Astrocyte (in vitro differentiated cells and primary cell): ENCODE data around the gene FNDC5.

Experiments used
- EZH2 ChIP-seq: IDR thresholded peaks from 2 replicates; pipeline ENCODE4 v1.6.1; 2012; ENCODE audit warnings: mild to moderate bottlenecking, low read length, inconsistent platforms; ENCODE audit not compliant: insufficient read depth
- TF ChIP-seq, protein P1 (sequence below): IDR thresholded peaks from 2 replicates; pipeline ENCODE4 v1.5.1; 2011; ENCODE audit warnings: low read depth, mild to moderate bottlenecking, inconsistent platforms, low read length, moderate library complexity; ENCODE audit not compliant: insufficient read depth

DNA sequence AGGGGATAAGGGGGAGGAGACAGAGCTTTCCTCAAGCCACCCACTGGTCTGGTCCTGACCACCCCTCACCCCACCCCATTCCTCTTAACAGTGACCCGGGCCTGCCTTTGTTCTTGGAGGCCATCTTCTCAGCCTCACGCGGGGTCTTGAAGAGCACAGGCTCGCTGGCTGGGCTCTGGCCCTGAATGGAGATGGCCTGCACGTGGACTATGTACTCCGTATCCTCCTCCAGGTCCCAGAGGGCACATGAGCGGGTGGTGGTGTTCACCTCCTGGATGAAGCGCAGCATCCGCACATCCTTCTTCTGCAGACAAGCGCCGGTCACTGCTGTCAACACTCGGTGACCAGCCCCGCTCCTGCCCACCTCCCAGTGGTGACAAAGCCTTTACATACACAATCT, 2.6 kb downstream of the FNDC5 start:
- TF ChIP-seq, protein P1, sequence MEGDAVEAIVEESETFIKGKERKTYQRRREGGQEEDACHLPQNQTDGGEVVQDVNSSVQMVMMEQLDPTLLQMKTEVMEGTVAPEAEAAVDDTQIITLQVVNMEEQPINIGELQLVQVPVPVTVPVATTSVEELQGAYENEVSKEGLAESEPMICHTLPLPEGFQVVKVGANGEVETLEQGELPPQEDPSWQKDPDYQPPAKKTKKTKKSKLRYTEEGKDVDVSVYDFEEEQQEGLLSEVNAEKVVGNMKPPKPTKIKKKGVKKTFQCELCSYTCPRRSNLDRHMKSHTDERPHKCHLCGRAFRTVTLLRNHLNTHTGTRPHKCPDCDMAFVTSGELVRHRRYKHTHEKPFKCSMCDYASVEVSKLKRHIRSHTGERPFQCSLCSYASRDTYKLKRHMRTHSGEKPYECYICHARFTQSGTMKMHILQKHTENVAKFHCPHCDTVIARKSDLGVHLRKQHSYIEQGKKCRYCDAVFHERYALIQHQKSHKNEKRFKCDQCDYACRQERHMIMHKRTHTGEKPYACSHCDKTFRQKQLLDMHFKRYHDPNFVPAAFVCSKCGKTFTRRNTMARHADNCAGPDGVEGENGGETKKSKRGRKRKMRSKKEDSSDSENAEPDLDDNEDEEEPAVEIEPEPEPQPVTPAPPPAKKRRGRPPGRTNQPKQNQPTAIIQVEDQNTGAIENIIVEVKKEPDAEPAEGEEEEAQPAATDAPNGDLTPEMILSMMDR = no peak
- no peak for TF ChIP-seq EZH2
